GM03348 (cell line): ENCODE data around the gene GRAMD2A.

Experiments used
- DNase-seq: peaks from one replicate; pipeline ENCODE4 v3.0.0; 2012; ENCODE audit warnings: low spot score

GRAMD2A gene

GRCh38 chr15:72197460-72198355 lies at the start of gene GRAMD2A:
Gene GRAMD2A, minus strand, starts transcription at chr15:72197787.
- peak; percentile 86 for DNase-seq

GRCh38 chr15:72242775-72243370 lies 45.3 kb upstream of the GRAMD2A start:
- no peak for DNase-seq

- no peak for DNase-seq
Measured at GRCh38 chr15:72239652-72240051, 42.1 kb upstream of the GRAMD2A start.

GRCh38 chr15:72238586-72238985 lies 41.0 kb upstream of the GRAMD2A start:
- no peak for DNase-seq

GRCh38 chr15:72237853-72238224 lies 40.3 kb upstream of the GRAMD2A start:
- no peak for DNase-seq

GRCh38 chr15:72237029-72237852 lies 39.7 kb upstream of the GRAMD2A start:
- DNase-seq: peak; percentile 93

GRCh38 chr15:72236381-72237003 lies 38.9 kb upstream of the GRAMD2A start:
- no peak for DNase-seq

GRCh38 chr15:72235298-72235697 lies 37.7 kb upstream of the GRAMD2A start:
- DNase-seq: no peak

- no peak for DNase-seq
Measured at GRCh38 chr15:72233769-72234168, 36.2 kb upstream of the GRAMD2A start.

- DNase-seq: peak; percentile 85
Measured at GRCh38 chr15:72231833-72232478, 34.4 kb upstream of the GRAMD2A start.

GRCh38 chr15:72231066-72231832 lies 33.7 kb upstream of the GRAMD2A start, which contains the start of gene PKM:
Gene PKM, minus strand, starts transcription at chr15:72231190. Its CDS starts 12,093 bp downstream, at chr15:72219097.
- DNase-seq: peak; percentile 97

- DNase-seq: peak; percentile 93
Measured at GRCh38 chr15:72230197-72231065, 32.8 kb upstream of the GRAMD2A start.

- DNase-seq: no peak
Measured at GRCh38 chr15:72229947-72230196, 32.3 kb upstream of the GRAMD2A start.

GRCh38 chr15:72229076-72229946 lies 31.7 kb upstream of the GRAMD2A start:
- DNase-seq: no peak

- DNase-seq: no peak
Measured at GRCh38 chr15:72227720-72228119, 30.1 kb upstream of the GRAMD2A start.

- peak; percentile 60 for DNase-seq
Measured at GRCh38 chr15:72227192-72227586, 29.6 kb upstream of the GRAMD2A start.

GRCh38 chr15:72223278-72223677 lies 25.7 kb upstream of the GRAMD2A start:
- DNase-seq: no peak

- peak; percentile 66 for DNase-seq
Measured at GRCh38 chr15:72222393-72222792, 24.8 kb upstream of the GRAMD2A start.

GRCh38 chr15:72220687-72221086 lies 23.1 kb upstream of the GRAMD2A start:
- DNase-seq: no peak
